Epithelial cell of prostate (primary cell): ENCODE data around the gene PRPF6.

Source experiments
- DNase-seq: peaks from one replicate; pipeline ENCODE4 v3.0.0-alpha.2; 2011; ENCODE audit warnings: low read depth, low spot score
- H3K27ac ChIP-seq: fragments of 450-650 bp; 2 replicates; pipeline ENCODE4 v1.5.1; 2017; ENCODE audit warnings: mild to moderate bottlenecking

PRPF6 gene

GRCh38 chr20:63944078-63944941 lies 36.6 kb upstream of the PRPF6 start:
- no peak for DNase-seq
- no peak overlapping the region for H3K27ac ChIP-seq

GRCh38 chr20:63945031-63945658 lies 35.8 kb upstream of the PRPF6 start:
- DNase-seq: no peak
- no peak overlapping the region for H3K27ac ChIP-seq

GRCh38 chr20:63945921-63946920 lies 34.7 kb upstream of the PRPF6 start:
- DNase-seq: no peak
- no peak overlapping the region for H3K27ac ChIP-seq

GRCh38 chr20:63946986-63947637 lies 33.8 kb upstream of the PRPF6 start:
- H3K27ac ChIP-seq: peak overlapping the region; percentile 60
- no peak for DNase-seq

GRCh38 chr20:63947638-63948456 lies 33.1 kb upstream of the PRPF6 start:
- peak overlapping the region; percentile 60 for H3K27ac ChIP-seq
- no peak for DNase-seq

GRCh38 chr20:63950701-63951397 lies 30.1 kb upstream of the PRPF6 start:
- peak overlapping the region; percentile 60 for H3K27ac ChIP-seq
- DNase-seq: no peak

- no peak for DNase-seq
- peak overlapping the region; percentile 60 for H3K27ac ChIP-seq
Observed at GRCh38 chr20:63951398-63952209, 29.3 kb upstream of the PRPF6 start.

- no peak for DNase-seq
- peak overlapping the region; percentile 60 for H3K27ac ChIP-seq
Observed at GRCh38 chr20:63952210-63952535, 28.8 kb upstream of the PRPF6 start.

GRCh38 chr20:63952769-63953168 lies 28.2 kb upstream of the PRPF6 start:
- no peak for DNase-seq
- peak overlapping the region; percentile 60 for H3K27ac ChIP-seq

GRCh38 chr20:63953764-63954429 lies 27.0 kb upstream of the PRPF6 start:
- peak overlapping the region; percentile 60 for H3K27ac ChIP-seq

GRCh38 chr20:63955281-63955826 lies 25.6 kb upstream of the PRPF6 start:
- DNase-seq: no peak
- peak overlapping the region; percentile 79 for H3K27ac ChIP-seq

More at GRCh38 chr20:63953764-63954429, 27.0 kb upstream of the PRPF6 start:
- DNase-seq: no peak

- no peak for DNase-seq
- H3K27ac ChIP-seq: peak within 1 kb of the TSS; percentile 79
Observed at GRCh38 chr20:63955827-63956663, 24.9 kb upstream of the PRPF6 start, which contains the start of gene UCKL1. Gene UCKL1, minus strand, starts transcription at chr20:63956416. Its CDS starts 44 bp downstream, at chr20:63956372.

GRCh38 chr20:63956664-63957003 lies 24.3 kb upstream of the PRPF6 start:
- peak overlapping the region; percentile 79 for H3K27ac ChIP-seq
- DNase-seq: no peak

- peak overlapping the region; percentile 79 for H3K27ac ChIP-seq
- no peak for DNase-seq
Observed at GRCh38 chr20:63957004-63957689, 23.8 kb upstream of the PRPF6 start.

- DNase-seq: no peak
- H3K27ac ChIP-seq: peak overlapping the region; percentile 79
Observed at GRCh38 chr20:63957690-63958441, 23.1 kb upstream of the PRPF6 start.
